ENCODE results near the gene DPH6.

Gene DPH6

DNA sequence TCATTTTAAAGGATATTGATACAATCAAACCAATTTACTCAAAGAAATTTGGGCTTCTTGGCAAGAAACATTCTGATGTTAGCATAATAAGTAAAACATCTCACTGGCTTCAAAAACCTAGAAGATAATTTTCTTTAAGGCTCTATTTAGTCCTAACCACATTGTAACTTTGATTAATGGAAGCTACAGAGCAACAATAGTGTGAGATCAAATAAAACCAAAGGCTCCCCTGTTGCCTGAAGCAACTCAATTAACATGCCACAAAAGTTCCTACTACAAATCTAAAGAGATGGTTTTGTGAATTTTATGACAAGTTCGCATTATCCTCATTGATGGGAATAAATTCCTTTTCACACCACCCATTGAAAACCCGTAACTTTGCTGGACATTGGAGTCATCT lies 5.9 kb downstream of the DPH6 start:
- DNase-seq: no peak

DNA sequence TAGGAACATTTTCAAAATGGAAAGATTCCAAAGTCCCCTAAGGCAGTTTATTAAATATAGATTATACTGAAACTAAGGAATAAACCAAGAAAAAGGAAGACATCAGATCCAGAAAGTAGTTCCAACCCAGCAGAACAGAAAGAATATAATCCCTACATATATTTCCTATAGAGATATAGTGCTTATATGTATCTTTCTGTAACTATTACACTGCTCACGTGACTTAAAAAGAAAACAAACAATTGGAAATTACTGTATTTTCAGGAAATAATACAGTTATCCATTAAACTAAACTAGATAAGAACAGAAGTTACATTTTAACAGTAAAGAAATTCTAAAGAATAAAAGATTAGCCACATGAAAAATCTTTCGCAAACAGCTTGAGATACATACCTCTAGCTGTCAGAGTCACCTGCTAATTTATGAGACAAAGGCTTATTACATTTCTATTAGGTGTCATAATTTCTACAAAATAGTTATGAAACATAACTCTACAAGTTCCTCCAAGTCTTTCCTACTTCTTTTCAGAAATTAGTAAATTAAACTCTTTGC lies 10.5 kb downstream of the DPH6 start:
- no peak for DNase-seq

DNA sequence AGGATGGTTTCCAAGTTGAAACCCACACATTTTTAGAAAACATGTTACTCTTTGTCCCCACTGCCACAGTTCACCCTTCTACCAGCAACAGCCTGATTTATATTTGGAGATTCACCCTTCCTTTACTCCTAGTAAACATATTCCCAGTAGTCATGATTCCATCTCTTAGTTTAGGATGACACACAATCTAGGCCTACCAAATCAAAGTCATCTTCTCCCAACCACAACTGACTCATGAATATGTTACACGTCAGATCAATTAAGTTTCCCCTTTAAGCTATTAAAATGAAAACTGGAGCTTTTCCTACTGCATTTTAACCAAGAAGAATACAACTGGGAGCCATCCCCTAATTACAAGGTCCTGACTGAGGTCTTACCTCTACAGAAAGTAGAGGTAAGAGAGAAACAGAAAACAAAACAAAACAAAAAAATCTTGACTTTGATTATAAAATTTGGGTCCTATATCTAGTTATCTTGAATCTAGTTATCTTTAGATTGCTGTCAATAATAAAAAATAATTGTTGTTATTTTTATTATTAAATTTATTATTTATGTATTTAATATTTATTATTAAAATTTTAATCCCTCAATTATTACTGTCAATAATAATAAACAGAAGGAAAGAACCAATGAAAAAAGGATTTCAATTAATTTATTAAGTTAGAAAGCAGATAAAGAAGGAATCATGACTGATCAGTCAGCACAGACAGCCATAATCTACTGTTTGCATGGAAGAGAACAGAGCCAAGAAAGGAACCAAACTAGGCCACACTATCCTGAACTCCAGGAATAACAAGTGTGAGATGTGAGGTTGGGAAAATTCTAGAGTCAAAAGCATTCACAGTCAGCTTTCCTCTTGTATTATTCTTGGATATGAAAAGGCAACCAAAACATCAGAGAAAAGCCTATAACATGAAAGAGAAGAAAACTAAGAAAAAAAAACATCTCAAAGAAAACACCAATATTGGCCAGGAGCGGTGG lies 12.5 kb downstream of the DPH6 start:
- no peak for DNase-seq

DNA sequence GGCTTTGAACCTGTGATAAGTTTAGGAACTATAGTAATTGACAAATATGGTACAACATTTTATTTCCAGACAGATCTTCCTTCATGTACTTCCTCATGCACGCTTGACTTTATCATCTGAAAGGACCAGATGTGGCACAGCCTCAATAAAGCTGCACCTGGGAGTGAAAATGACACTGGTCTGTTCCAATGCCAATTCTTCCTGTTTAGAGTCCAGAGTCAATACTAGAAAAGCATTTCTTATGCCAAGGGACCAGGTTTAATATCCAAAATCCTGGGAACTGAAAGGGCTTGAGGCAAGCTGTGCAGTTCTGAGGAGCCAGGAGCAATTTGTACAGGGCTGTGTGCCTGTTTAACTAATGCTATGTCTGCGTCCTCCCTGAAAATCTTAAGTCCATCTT lies 15.3 kb downstream of the DPH6 start:
- no peak for DNase-seq

DNA sequence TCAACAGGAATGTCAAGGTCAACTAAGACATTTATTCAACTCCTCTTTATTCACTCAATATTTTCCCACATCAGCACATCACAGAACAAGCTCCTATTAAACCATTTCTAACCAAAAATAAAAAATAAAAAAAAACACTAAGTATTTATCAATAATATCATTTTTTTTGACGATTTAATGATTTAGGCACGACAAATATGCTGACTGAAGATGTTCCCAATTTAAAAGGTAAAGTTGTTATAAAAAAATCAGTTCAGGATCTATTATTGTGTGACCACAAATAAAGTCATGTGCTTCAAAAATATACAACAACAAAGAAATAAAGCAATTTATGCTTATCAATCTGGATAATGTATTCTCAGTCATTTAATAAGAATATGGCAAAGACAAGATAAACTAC lies 16.2 kb downstream of the DPH6 start:
- DNase-seq: no peak

DNA sequence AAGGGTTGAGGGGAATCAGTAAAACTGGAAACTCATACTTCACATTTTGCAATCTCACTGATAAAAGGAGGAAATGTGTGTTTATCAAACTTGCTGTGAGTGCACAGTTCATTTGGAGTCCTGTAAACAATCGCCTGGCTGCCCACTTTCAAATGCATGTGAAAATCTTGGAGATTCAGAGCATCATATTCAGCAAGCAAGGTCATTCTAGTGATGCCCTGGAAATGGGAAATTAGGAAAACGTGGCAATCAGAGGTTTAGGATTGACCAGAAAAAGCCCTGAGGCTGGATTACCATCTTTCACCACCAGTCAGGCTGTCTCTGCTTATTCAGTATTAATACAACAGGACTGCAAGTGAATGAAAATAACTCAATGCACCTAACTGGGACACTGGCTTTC lies 23.9 kb downstream of the DPH6 start:
- peak; percentile 13 for DNase-seq

DNA sequence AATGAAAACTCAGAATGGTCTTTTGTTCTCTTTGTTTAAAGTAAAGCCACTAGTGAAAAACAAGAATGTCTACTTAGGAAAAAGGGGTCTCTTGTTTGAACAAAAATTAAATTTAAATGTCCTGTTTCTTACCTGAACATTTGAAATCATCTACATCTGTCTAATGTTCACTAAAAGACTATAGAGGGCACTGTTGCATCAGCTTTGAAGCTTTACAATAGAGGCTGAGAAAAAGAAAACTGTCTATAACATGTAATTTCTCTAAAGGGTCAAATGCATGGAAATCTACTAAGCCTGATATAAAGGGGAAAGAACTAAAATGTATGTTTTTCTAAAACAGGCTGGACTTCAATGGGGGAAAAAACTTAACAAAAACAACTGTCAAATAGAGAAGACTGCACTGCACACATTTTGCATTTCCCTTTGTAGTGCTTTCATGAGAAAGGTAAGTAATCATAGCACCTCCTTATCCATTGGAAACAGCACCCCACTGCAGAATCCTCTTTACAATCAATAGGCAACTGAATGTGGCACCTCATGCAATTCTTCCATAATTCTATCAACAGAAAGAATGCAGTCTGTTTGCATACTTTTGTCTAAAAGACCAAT lies 26.3 kb downstream of the DPH6 start:
- peak; percentile 88 for DNase-seq

DNA sequence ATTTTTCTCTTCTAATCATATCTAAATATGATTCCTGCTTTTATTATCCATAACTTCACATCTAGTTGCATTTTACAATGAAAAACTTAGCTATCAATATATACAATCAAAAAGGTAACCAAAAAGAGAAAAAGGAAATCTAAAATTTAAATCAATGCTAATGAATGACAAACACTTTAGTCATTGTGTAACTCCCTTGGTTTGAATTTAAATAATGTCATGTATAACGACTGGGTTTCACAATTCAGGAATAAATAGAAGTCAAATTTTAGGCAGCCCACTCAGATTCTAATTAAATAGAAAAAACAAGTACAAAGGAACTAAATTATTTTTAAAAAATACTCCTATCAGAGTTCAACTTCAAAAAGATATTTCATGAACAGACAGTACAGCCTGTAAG lies 26.9 kb downstream of the DPH6 start:
- no peak for DNase-seq

DNA sequence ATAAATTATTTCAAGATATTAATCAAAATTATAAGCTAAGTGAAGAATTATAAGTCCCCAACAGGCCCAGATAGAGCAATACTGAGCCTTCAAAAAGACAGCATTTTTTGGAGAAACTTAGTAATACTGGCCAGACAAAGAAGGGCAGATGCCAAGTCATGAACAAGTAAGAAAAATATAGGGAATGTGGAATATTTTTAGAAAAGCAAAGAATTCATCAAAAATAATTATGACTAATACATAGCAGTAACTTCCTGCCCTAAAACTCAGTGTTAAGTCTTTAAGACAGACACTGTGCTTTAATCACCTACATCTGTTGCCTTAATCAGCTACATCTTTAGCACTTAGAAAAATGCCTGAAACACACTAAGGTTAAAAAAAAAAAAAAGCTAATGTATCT lies 31.2 kb downstream of the DPH6 start:
- no peak for DNase-seq

DNA sequence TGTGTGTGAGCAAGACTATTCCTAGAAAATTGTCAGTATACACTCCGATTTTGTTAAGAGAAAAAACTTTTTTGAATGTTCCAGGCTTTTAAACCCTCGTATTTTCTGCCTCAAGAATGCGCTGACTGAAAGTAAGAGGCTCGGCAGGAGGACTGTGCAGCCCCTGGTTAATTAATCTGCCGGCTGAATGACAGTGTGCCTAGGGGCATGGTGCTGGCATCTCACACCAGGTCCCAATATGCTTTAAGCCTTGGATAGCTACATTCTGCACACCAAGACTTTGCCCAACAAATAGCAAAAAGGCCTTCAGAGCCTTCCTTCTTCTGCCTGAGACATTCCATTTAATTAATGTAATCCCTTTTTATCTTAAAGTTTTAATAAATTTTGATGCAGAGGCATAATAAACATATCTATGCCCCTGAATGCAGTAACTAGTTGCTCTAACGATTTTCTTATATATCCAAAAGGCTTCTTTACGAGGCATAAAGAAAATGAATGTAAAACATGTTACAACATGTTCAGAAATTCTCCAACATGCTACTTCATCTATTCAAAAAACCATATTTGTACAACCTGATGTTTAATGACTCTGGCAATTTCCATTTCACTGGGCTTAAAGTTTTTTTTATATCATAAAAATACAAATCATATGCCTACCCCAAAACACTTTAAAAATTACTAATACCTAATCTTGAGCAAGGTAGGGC lies 37.9 kb downstream of the DPH6 start:
- DNase-seq: no peak

DNA sequence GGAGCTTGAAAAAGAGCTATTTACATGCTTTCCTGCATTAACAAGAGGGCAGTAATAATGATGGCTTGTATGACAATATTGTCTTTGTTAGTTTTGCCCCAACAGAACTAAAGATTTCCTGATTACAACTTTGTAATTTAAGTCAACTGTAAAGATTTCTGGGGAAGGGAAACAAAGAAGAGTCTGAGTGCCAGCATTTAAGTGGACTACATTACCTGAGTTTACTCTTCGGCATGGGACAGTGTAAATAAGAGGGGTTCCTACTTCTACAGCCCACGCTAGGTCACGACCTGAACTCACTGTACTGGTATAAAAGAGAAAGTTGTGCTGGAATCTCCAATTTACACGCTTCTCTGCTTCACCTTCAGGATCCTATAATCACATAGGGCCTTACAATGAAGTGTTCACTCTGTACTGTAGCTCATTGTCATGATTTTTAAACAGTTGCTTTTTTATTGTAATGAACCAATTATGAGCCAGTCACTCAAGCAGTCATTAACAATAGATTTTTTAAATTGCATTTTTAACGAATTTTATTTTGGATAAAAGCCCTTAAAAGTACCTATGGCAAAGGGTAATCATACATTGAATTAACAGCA lies 39.6 kb downstream of the DPH6 start:
- DNase-seq: no peak

DNA sequence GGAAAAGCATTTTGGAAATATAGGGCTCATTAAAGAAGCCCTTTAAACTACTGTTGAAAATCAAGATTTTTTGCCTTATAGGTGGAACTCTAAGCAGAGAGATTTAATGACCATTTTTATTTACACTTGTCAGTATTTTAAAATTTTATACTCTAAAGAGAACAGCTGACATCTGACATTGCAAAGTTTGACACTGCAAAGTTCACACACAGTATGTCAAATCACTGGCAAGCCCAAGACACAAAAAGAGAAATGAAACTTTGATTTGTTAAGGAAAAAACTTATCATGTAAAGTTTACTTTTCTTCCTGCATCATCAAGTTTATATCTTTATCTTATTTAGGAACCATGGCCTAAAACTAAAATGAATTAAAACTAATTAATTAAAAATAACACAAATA lies 40.2 kb downstream of the DPH6 start:
- DNase-seq: no peak

DNA sequence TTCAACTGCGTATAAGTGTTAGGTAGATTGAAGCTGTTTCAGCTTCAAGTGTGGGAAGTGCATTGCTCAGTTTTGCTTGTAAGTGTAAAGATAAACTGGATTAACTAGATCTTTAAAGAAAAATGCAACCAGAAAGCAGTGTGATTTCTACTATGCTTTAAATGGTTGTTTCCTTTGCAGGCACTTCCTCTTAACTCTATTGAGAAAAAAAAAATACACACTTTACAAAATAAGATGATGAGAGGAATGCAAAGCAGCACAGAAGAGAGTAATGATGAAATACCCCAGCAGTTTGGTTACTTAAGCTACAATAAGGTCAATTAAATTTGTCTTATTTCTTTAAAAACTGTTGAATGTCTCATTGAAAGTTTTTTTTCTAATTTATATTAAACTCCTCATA lies 40.8 kb downstream of the DPH6 start:
- no peak for DNase-seq

DNA sequence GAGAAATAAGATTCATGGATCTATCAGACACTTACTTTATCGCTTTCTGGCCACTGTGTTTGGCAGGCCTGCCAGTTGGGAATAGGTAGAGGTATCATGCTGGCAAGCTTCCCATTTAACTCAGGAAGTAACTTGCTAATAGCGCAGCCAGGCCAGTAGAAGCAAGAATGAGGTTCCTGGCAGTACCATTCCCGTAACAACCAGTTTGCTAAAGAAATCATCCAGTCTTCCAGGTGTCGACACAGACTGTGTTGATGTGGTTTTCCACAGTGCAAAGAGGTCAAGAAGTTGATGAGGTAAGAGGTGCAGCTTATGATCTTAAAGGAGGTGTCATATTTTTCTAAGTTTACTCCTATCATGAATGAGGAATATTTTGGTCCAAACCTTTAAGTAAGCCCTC lies 46.2 kb downstream of the DPH6 start:
- DNase-seq: no peak

DNA sequence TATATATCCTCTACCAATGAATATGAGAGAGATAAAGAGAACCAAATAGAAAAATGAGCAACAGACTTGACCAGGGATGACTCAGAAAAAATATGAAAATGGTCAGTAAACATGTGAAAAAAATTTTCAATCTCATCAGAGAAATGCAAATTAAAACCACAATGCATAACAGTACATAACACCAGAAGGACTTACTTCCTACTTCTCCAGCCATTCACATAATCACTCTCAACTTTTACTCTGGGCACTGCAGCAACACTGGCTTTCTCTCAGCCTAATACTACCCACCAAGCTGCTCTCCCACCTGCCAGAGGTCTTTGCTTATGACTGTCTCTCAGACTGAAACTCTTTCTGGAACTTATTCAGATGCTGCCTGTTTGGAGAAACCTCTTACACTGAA lies 49.4 kb downstream of the DPH6 start:
- peak; percentile 14 for DNase-seq

DNA sequence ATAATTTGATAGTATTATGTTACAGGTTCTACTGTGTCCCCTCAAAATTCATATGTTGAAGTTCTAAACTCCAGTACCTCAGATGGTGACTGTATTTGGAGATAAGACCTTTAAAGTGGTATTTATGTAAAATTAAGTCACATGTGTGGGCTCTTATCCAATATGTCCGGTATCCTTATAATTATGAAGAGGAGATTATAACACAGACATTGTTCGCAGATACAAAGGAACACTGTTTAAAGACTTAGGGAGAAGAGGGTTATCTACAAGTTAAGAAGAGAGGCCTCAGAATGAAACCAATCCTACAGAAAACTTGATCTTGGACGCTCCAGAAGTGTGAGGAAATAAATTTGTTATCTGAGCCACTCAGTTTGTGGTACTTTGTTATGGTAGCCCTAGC lies 50.9 kb downstream of the DPH6 start:
- DNase-seq: peak; percentile 85

DNA sequence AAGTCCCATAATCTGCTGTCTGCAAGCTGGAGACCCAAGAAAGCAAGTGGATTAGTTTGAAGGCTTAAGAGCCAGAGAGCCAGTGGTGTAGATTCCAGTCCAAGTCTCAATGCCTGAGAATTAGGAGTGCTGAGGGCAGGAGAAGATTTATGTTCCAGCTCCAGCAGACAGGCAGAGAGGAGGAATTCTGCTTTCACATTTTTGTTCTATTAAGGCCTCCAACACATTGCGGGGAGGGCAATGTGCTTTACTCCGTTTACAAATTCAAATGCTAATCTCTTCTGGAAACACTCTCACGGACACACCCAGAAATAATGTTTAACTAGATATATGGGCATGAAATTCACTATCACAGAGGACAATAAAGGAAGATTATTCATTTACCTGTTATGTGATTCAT lies 54.0 kb downstream of the DPH6 start:
- DNase-seq: peak; percentile 20

DNA sequence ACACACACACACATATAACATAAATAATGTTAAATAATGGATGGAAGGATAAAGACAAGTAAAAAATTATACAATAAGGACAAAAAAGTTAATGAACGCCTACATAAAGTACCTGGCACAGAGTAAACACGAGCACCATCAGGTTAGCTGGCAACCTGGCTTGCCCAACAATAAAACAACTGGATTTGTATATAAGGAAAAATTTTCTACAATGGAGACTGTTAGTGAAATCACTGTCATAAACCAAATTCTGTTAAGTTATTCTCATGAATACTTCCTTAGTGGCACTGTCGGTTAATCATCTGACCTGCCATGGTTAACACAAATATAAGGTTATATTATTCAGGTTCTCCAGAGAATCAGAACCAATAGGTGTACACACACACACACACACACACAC lies 54.8 kb downstream of the DPH6 start:
- no peak for DNase-seq

DNA sequence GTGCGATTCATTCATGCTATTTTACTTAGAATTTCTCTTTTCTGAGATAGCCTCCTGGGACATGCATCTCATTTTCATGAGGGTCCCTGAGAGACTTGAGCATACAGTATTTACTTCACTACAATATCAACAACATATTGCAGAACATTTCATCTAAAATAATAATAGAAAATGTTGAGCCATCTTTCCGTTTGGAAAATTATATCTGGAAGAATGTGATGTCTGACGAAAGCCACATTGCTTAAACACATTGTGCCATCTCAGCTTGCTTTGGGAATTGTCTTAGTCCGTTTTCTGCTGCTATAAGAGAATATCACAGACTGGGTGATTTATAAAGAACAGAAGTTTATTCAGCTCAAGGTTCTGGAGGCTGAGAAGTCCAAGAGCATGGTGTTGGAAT lies 55.5 kb downstream of the DPH6 start:
- no peak for DNase-seq

DNA sequence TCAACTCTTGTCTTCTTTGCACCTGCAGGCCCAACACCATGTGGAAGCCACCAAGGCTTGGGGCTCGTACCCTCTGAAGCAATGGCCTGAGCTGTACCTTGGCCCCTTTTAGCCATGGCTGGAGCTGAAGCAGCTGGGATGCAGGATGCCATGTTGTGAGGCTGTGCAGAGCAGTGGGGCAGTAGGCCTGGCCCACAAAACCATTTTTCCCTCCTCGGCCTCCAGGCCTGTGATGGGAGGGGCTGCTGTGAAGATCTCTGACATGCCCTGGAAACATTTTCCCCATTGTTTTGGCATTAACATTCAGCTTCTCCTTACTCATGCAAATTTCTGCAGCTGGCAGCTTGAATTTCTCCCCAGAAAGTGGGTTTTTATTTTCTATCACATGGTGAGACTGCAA lies 58.5 kb downstream of the DPH6 start:
- DNase-seq: no peak

DNA sequence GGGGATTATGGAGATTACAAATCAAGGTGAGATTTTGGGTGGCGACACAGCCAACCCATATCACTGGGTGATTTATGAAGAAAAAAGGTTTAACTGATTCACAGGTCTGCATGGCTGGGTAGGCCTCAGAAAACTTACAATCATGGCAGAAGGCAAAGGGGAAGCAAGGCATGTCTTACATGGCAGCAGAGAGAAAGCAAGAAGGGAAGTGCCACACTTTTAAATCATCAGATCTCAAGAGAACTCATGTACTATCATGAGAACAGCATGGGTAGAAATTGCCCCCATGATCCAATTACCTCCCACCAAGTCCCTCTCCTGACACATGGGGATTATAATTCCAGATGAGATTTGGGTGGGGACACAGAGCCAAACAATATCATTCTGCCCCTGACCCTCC lies 59.7 kb downstream of the DPH6 start:
- no peak for DNase-seq

DNA sequence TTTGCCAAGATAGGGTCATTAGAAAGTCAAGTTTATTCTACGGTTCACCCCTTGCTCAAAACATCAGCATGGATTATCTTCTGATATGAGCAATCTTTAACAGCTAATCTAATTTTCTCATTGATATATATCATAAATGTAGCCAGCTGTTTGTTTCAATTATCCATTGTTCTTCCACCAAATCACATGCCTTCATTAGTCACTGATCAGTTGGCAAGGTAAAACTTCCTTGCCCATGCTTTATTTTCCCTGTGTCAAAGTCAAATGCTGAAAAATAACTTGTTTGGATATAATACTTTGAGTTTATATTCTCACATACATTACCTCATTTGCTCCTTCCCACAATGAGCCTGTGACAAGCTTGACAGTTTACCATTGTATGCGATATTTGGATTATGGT lies 60.6 kb downstream of the DPH6 start:
- no peak for DNase-seq

DNA sequence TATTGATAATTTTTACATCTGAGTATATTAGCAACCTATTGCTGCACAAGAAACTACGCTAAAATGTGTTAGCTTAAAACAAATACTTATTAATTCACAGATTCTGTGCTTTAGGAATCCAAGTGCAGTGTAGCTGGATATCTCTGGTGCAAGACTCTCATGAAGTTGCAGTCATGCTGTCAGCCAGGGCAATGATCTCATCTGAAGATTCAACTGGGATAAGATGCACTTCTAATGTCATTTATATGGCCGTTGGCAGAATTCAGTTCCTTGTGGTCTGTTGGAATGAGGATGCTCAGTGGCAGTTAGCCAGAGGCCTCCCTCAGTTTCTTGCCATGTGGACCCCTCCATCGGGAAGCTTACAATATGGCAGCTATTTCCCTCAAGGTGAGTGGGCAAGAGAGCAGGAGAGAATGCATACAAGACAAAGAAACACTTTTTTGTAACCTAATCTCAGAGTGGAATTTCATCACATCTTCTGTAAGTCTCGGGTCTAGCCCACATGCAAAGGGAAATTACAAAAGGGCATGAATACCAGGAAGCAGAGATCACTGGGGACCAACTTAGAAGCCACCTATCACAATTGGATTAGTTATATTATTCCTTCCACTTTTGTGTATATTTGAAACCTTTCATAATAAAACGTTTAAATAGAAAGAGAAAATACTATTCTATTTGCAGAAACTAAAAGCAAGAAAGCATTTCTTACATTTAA lies 61.6 kb downstream of the DPH6 start:
- DNase-seq: no peak

All from hematopoietic multipotent progenitor cell treated with erythropoietin and hydrocortisone succinate and interleukin-3 and kit ligand, for 6 days (in vitro differentiated cells).